Left renal pelvis (tissue), 4 donors: ENCODE measurements around the gene ANKAR. TPM values are rescaled to one million over a fixed set of nuclear protein-coding genes. Genes with fewer than 3 reads are reported as not detected.
"Not testable (repeated sequence)": the region's sequence is repeated elsewhere in the genome, so short reads cannot be mapped to it uniquely, and the experiment has no call there.

Source experiments
- DNase-seq, 4 donors: peaks; one replicate each; pipeline ENCODE4 v3.0.0-alpha.2; 2013; ENCODE audit warnings: low read depth in 4 of 4, low spot score in 3 of 4
- polyA plus RNA-seq, 4 donors: library from polyadenylated mRNA; unstranded; fragments of 120-200 nt; gene quantifications; one replicate each; pipeline ENCODE4 v1.2.1, GENCODE V29; 2013; ENCODE audit not compliant: insufficient read length in 4 of 4

ANKAR gene
- polyA plus RNA-seq, 4 donors = 8.8 to 11.4 (median 10.0) TPM

DNA sequence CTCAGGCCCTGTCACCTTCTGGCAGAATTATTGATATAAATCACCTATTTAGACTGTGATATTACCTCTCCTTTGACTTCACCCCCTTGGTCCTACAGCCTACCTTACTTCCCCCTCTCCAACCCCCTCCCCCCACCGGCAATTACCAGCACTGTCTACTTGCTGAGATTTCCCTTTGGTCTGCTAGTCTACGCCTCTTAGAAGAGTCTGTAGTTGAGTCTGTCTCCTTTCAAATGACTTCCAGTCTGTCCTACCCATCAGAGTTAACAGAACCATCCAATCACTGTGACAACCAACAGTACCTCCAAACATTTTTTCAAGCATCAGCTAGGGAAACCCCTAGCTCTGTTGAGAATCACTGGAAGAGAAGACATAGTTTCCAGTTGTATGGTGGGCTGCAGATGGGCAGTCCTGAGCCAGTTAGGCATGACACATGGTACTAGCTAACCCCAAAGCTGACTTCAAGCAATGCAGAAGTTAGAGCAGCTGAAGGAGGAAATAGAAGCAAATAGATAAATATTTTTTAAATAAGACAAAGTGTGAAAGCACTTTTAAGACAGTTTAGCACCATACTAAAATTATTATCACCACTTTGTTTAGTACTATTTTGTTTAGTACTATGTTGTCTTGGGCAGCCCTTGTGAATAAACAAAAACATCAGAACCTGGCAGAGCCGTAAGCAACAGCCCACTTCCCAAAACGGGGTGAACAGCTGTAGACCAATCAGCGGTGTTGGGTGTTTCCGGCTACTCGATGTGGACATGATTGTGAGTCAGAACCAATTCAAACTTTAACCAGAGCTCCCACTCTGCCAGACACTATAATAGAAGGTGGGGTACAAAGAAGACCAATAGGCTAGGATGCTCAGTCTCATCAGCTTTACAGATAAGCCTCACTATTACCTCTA is 15.9 kb upstream of the ANKAR start:
- DNase-seq = no peak

DNA sequence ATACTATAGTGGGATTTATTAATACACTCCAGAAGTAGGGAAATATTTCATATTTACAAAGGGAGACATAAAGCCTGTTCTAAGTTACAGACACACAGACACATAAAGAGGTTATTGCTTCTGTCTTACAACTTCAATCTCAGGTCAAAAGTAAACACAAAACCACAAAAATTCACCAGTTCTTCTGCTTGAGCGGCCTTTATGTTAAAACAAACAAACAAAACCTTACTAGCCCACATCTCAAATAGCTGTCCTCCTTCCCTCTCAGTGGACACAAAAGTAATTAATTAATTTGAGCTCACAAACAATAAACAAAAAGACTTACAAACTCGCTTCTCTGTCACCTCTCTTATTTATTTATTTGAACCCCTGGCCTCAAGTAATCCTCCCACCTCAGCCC is 14.7 kb upstream of the ANKAR start:
- no peak for DNase-seq

DNA sequence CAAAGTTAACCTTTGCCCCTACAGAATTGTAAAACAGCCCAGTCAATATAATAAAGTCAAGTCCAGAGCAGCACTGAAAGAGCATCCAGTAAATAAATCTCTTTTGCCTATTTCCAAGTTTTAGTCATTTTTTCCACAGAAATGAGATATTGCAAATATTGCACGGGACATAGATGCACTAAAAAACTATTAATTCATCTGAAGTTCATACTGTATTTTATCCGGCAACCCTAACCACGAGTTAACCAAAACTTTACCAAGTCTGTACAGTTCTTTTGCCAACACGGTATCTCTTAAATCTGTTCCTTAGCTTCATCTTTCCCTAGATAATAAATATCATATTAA is 13.7 kb upstream of the ANKAR start:
- no peak for DNase-seq

- DNase-seq = peak; percentile 98 to 99 (median 99)
These were observed 13.1 kb upstream of the ANKAR start, which contains the start of gene ASNSD1 for GRCh38 chr2:189661148-189661956. Gene ASNSD1, plus strand, starts transcription at chr2:189661459. Its CDS starts 4,674 bp downstream, at chr2:189666133.

GRCh38 chr2:189661957-189662321 is 12.5 kb upstream of the ANKAR start:
- no peak for DNase-seq

DNA sequence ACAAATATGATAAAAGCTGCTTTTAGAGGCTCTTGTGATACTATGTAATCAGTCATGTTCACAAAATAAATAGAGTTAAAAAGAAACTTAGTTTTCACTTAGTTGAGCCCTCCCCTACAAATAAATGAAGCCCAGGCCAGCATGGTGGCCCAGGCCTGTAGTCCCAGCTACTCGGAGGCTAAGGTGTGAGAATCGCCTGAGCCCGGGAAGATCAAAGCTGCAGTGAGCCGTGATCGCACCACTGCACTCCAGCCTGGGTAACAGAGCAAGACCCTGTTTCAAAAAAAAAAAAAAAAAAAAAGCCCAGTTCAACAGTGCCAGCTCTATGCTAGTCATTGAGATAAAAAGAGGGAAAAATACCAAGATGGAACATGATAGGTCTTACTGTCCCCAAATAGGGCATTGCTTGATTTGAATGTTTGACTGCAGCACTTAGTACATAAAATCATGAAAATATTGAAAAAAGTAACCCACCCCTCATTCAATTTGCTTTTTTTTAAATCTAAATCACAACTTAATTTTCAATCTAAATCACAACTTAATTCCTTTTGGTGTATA is 11.7 kb upstream of the ANKAR start:
- DNase-seq = no peak

DNA sequence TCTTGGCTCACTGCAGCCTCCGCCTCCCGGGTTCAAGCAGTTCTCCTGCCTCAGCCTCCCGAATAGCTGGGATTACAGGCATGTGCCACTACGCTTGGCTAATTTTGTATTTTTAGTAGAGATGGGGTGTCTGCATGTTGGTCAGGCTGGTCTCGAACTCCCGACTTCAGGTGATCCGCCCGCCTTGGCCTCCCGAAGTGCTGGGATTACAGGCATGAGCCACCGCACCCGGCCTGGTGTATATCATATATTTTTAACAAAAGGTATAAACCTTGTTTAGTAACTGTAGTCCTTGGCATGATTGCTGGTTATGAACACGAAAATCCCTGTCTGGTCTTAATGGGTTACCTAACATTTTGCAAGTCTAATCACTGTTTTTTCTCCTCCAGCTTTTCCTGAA is 11.2 kb upstream of the ANKAR start:
- DNase-seq = not testable (repeated sequence)

DNA sequence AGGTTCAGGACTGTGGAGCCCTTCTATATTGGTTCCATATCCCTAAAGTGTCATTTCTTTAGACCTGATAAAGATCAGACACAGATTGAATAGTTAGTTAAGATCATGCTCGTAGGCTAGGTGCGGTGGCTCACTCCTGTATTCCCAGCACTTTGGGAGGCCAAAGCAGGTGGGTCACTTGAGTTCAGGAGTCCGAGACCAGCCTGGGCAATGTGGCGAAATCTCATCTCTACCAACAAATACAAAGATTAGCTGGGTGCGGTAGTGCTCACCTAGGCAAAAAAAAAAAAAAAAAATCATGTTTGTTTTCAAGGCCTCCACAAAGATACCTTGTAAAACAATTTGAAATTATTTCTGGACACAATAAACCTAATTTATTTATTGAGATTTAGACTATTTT is 4.6 kb upstream of the ANKAR start:
- DNase-seq = no peak

DNA sequence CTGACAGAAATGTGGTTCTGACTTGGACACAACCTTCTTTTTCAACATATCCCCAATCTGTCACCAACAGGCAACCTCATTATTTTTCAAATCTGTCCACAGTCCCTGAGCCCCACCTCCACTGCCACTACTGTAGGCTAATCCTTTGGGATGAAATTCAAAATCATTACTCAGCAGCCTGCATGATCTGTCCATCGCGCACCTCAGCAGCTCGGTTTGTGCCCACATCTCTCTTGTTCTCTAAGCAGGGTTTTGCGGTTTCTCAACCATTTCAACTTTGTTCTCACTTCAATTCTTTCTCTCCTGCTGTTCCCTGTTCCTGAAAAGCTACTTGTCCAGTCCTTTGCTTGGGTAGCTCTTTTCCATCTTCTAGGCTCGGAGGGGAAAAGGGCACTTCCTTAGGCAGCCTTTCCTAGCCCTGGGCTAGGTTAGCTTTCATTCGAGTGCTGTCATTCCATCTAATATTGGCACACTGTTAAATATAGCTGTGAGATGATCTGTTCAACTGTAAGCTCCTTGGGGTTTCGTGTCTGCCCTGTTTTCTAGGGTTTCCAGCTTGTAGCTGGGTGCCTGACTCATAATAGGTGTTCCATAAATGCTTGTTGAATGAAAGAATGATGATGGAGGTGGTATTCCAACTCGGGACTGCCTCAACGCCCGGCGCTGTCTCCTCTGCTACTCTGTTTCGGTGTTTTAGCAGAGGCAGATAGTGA is 653 bp upstream of the ANKAR start:
- DNase-seq = no peak

GRCh38 chr2:189676471-189676870 is 2.0 kb downstream of the ANKAR start:
- DNase-seq = no peak

DNA sequence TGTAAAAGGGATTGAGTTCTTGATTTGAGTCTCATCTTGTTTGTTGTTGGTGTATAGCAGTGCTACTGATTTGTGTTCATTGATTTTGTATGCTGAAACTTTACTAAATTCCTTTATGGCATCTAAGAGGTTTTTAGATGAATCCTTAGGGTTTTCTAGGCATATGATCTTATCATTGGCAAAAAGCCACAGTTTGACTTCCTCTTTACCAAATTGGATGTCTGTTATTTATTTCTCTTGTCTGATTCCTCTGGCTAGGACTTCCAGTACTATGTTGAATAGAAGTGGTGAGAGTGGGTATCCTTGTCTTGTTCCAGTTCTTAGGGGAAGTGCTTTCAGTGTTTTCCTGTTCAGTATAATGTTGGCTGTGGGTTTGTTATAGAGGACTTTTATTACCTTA is 4.8 kb downstream of the ANKAR start:
- DNase-seq = no peak

DNA sequence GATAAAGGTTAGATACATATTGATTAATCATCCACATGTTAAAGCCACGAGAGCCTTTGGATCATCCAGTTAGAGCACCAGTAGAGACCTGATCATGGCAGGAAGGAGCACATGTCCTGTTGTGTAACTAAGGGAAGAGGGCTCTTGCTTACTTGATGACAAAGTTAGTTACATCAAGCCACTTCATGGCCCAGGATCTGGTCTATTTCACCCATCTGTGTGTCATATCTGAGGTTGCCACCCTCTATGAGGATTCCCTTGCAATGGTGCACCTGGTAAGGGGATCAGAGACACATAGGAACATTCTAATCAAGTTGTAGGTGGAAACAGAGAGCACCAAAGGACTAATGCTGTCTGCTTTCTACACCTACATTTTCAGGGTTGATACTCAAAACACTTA is 6.7 kb downstream of the ANKAR start:
- DNase-seq = no peak

DNA sequence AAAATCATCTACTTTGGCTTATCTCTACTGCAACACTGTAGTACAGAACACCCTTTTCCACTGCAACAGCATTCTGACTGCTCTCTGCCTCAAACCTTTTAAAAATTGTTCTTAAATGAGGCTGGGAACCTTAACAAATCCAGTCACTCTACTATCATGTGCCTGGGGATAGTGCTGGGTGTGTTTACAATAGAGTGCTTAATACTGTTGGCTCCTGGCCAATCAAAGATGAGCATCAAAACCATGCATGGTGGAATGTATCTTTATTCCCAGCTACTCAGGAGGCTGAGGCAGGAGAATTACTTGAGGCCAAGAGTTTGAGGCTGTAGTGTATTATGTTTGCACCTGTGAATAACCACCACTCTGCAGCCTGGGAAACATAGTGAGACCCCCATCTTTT is 7.4 kb downstream of the ANKAR start:
- no peak for DNase-seq

- no peak for DNase-seq
These were observed 8.9 kb downstream of the ANKAR start for GRCh38 chr2:189683348-189683747.

DNA sequence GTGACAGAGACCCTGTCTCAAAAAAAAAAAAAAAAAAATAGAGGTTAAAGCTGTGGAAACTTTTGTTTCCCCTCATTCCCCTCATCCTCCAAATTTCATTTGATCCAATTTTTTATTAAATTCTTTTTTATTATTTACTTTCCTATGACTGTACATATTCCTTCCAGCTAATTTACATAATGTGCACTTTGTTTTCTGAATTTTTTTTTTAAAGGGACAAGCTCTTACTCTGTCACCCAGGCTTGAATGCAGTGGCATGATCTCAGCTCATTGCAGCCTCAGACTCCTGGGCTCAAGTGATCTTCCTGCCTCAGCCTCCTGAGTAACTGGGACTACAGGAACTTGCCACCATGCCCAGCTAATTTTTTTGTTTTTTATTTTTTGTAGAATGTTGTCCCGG is 10.3 kb downstream of the ANKAR start:
- DNase-seq = no peak

DNA sequence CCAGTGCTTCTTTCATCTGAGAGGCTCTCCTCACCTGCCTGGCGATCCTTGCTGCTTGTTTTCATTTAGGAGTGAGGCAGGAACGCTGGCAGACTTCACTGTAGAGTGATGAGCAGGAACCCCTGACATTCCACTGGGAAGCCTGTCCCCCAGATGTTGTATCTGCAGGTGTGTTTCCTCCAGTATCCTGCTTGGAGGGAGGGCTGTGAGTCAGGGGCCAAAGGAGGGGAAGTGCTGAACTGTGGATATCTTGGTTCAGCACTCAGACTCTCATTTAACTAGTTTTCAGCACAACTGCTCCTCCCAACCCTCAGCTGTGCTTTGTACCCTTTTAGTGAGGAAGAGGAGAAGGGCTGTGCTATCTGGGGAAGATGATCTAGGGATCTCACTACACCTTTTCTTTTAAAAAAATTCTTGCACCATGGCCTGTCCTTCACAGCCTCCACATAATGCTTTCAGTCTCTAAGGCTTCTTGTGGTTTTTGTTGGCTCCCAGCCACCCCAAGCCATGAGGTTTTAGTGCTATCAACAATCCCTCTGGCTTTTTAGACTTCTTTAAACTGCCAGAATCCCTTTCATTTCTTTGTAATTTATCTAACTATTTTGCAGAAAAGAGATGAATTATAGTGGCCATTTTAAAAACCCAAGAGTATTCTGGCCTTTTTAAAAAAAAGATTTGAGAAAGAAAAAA is 11.2 kb downstream of the ANKAR start:
- no peak for DNase-seq

GRCh38 chr2:189687796-189688195 is 13.3 kb downstream of the ANKAR start:
- not testable (repeated sequence) for DNase-seq

DNA sequence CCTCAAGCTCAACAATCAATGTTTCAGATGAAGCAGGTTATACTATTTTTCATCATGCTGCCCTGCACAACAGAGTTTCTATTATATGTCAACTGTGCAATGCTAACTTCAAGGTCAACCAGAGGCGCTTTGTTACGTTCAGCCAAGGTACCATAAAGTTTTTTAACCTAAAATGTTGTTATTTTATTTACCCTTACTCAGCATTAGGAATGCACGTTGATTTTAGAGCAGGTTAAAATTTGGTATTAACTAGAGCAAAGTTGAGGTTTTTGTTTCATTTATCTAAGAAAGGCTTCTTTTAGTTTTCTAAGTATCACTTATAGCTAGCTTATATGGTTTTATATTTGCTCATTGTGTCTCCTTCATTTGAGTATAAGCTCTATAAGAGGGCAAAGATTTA is 21.8 kb downstream of the ANKAR start:
- no peak for DNase-seq

GRCh38 chr2:189698020-189698887 is 23.8 kb downstream of the ANKAR start:
- no peak for DNase-seq
